Measurements from ENCODE around the gene GRK5. TPM values are rescaled to one million over a fixed set of nuclear protein-coding genes. Genes with fewer than 3 reads are reported as not detected.
"Not testable (repeated sequence)": the region's sequence is repeated elsewhere in the genome, so short reads cannot be mapped to it uniquely, and the experiment has no call there.

Gene GRK5
- total RNA-seq, 1 donor from 2014 or later = 4.3 TPM

DNA sequence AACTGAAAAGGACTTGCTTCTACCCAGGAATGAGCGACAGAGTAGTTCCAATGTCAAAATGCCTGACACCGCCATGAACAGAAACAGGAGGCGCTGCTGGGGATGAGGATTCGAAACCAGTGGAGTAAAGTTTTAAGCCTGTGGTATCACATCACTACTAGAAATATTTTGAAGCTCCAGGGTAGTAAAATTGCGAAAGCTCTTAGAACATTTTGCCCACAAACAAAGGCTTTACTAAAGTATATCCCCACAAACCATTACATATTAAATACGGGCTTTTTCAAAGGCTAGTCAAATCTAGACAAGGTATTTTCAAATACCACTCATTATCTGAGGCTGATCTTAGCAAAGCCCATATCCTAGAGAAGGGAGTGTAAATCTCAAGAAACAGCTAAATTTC lies 31.2 kb upstream of the GRK5 start:
- Mint-ChIP-seq H3K4me1 (peaks cover 28% of the 10 kb centered on the region), H3K9me3 (peaks cover 2% of the 10 kb centered on the region), H3K27me3 (ENCODE audit: insufficient read depth, low read depth) (peaks cover 6% of the 10 kb centered on the region), H3K27ac (no peak overlapping the region), H3K36me3 (peaks cover 20% of the 10 kb centered on the region), H3K4me3 (peak overlapping the region; percentile 55)
- H3K9me3 ChIP-seq (ENCODE audit: low read depth) = no peaks in the 10 kb centered on the region
- TF ChIP-seq, protein P1, sequence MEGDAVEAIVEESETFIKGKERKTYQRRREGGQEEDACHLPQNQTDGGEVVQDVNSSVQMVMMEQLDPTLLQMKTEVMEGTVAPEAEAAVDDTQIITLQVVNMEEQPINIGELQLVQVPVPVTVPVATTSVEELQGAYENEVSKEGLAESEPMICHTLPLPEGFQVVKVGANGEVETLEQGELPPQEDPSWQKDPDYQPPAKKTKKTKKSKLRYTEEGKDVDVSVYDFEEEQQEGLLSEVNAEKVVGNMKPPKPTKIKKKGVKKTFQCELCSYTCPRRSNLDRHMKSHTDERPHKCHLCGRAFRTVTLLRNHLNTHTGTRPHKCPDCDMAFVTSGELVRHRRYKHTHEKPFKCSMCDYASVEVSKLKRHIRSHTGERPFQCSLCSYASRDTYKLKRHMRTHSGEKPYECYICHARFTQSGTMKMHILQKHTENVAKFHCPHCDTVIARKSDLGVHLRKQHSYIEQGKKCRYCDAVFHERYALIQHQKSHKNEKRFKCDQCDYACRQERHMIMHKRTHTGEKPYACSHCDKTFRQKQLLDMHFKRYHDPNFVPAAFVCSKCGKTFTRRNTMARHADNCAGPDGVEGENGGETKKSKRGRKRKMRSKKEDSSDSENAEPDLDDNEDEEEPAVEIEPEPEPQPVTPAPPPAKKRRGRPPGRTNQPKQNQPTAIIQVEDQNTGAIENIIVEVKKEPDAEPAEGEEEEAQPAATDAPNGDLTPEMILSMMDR (IDR thresholded peaks at IDR 0.05) = no peak
- no peak for TF ChIP-seq EZH2phosphoT487 (IDR thresholded peaks at IDR 0.05)
- no peak for TF ChIP-seq EZH2 (IDR thresholded peaks at IDR 0.05)
- no peak overlapping the region for H3K4me2 ChIP-seq
- no peak overlapping the region for H3K9ac ChIP-seq
- peaks cover 3% of the 10 kb centered on the region for H3K36me3 ChIP-seq
- peaks cover 12% of the 10 kb centered on the region for H3K4me1 ChIP-seq
- no peak for DNase-seq (ENCODE audit: low spot score)
- no peaks in the 10 kb centered on the region for H3K27me3 ChIP-seq
- H3K4me3 ChIP-seq = no peak overlapping the region
- H3F3A ChIP-seq (ENCODE audit: low read depth) = peaks cover 5% of the 10 kb centered on the region
- H4K20me1 ChIP-seq (ENCODE audit: low read depth) = peaks cover 20% of the 10 kb centered on the region
- no peak overlapping the region for H2AFZ ChIP-seq (replicated peaks)
- no peak overlapping the region for H3K27ac ChIP-seq
- peaks cover 54% of the 10 kb centered on the region for H3K79me2 ChIP-seq (ENCODE audit: low read depth)

DNA sequence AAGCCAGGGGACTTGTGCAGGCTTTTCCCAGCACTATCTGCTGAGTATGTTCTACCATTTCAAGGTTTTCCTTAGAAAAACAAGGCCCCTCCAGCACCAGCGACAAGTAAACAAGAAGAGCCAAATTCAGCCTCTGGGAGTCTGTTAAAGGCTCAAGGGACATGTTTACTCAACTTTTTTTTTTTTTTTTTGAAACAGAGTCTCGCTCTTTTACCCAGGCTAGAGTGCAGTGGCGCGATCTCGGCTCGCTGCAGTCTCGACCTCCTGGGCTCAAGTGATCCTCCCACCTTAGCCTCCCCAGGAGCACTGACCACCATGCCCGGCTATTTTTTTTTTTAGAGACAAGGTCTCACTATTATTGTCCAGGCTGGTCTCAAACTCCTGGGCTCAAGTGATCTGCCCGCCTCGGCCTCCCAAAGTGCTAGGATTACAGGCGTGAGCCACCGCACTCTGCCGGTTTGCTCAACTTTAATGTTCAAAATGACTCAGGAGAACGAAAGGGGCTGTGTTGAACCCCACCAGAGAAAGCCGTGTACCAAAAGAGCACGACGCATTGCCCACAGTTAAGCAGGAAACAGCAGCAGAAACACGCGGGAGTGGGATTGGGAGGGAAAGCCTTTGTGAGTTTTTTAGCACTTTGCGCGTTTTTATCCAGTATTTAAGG lies 29.5 kb upstream of the GRK5 start:
- Histone ChIP-seq H3K9ac (peak overlapping the region; percentile 73), H3K4me1 (peaks cover 12% of the 10 kb centered on the region), H3K9me3 (ENCODE audit: low read depth) (no peaks in the 10 kb centered on the region), H3K27me3 (no peaks in the 10 kb centered on the region), H3K4me2 (peak overlapping the region; percentile 89), H3K79me2 (ENCODE audit: low read depth) (peaks cover 54% of the 10 kb centered on the region), H3K4me3 (peak overlapping the region; percentile 90), H3K36me3 (no peaks in the 10 kb centered on the region), H2AFZ (replicated peaks) (peak overlapping the region; percentile 89), H4K20me1 (ENCODE audit: low read depth) (peaks cover 20% of the 10 kb centered on the region), H3F3A (ENCODE audit: low read depth) (peaks cover 5% of the 10 kb centered on the region), H3K27ac (no peak overlapping the region)
- DNase-seq (ENCODE audit: low spot score) = no peak
- Mint-ChIP-seq H3K27me3 (ENCODE audit: insufficient read depth, low read depth) (peaks cover 6% of the 10 kb centered on the region), H3K36me3 (peaks cover 11% of the 10 kb centered on the region), H3K4me3 (peak overlapping the region; percentile 100), H3K9me3 (peaks cover 5% of the 10 kb centered on the region), H3K27ac (peak overlapping the region; percentile 97), H3K4me1 (peaks cover 28% of the 10 kb centered on the region)
- TF ChIP-seq, protein P1 (IDR thresholded peaks at IDR 0.05) = no peak
- TF ChIP-seq EZH2phosphoT487 (IDR thresholded peaks at IDR 0.05) (no peak), EZH2 (IDR thresholded peaks at IDR 0.05) (no peak)

DNA sequence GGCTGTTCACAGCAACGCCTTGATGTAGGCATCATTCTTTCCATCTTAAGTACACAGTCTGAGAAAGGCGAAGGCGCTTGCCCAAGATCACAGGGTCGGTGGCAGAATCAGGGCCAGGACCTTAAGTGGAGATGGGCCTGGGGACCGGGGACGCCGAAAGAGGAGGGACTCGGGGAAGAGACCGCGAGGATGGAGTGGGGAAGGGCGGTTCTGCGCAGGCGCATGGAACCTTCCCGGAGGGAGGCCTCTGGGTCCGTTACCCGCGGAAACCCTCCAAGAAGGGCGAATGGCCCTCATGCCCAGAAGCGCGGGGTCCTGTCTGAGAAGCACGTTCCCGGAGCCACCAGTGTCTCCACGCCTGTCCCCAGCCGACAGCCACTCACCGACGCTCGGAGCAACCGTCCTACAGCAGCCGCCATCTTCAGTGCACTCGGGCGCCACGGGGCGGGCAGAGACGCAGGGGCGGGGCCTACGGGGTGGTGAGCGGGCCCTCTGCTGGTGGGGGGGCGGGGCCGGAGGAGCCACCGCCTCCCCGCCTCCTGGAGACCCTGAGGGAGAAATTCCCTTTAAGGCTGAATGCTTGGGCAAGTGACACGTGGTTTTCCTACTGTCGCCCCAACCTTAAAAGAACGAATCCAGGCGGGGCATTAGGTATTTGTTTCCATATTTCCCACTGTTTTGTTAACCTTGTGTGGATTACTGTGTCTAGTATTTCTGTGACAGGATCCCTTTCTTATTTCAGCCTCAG lies 28.8 kb upstream of the GRK5 start, which contains the start of gene PRDX3:
Gene PRDX3 (minus strand): TSS at position 441 of the 748 bp plus-strand sequence. CDS start 22 bp downstream, at position 419.
- no peaks in the 10 kb centered on the region for H3K36me3 ChIP-seq
- peaks cover 20% of the 10 kb centered on the region for H4K20me1 ChIP-seq (ENCODE audit: low read depth)
- H3K79me2 ChIP-seq (ENCODE audit: low read depth) = peaks cover 49% of the 10 kb centered on the region
- H3K9me3 ChIP-seq (ENCODE audit: low read depth) = no peaks in the 10 kb centered on the region
- H3F3A ChIP-seq (ENCODE audit: low read depth) = peaks cover 5% of the 10 kb centered on the region
- H3K4me2 ChIP-seq = peak within 1 kb of the TSS; percentile 89
- TF ChIP-seq, protein P1 (IDR thresholded peaks at IDR 0.05) = no peak
- TF ChIP-seq EZH2 (IDR thresholded peaks at IDR 0.05) = no peak
- TF ChIP-seq EZH2phosphoT487 (IDR thresholded peaks at IDR 0.05) = no peak
- Mint-ChIP-seq H3K36me3 (peaks cover 11% of the 10 kb centered on the region), H3K4me3 (peak within 1 kb of the TSS; percentile 100), H3K9me3 (peaks cover 8% of the 10 kb centered on the region), H3K27ac (peak within 1 kb of the TSS; percentile 97), H3K4me1 (peaks cover 28% of the 10 kb centered on the region), H3K27me3 (ENCODE audit: insufficient read depth, low read depth) (peaks cover 6% of the 10 kb centered on the region)
- H2AFZ ChIP-seq (replicated peaks) = peak within 1 kb of the TSS; percentile 89
- peak; percentile 97 for DNase-seq (ENCODE audit: low spot score)
- H3K27me3 ChIP-seq = no peaks in the 10 kb centered on the region
- peak within 1 kb of the TSS; percentile 90 for H3K4me3 ChIP-seq
- peaks cover 12% of the 10 kb centered on the region for H3K4me1 ChIP-seq
- H3K9ac ChIP-seq = peak within 1 kb of the TSS; percentile 73
- peak within 1 kb of the TSS; percentile 78 for H3K27ac ChIP-seq

DNA sequence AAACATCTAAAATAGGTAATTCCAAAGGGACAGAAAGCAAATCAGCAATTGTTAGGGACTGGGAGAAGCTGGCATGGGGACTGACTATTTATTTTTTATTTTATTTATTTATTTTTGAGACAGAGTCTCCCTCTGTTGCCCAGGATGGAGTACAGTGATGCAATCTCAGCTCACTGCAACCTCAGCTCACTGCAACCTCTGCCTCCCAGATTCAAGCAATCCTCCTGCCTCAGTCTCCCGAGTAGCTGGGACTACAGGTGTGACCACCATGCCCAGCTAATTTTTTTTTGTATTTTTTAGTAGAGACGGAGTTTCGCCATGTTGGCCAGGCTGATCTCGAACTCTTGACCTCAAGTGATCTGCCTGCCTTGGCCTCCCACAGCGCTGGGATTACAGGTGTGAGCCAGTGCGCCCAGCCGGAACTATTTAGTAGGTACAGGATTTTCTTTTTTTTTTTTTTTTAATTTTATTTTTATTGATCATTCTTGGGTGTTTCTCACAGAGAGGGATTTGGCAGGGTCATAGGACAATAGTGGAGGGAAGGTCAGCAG lies 26.4 kb upstream of the GRK5 start:
- H3F3A ChIP-seq (ENCODE audit: low read depth); H3K9ac ChIP-seq; H2AFZ ChIP-seq (replicated peaks); H4K20me1 ChIP-seq (ENCODE audit: low read depth); DNase-seq (ENCODE audit: low spot score); H3K36me3 Mint-ChIP-seq; H3K9me3 ChIP-seq (ENCODE audit: low read depth); H3K27me3 ChIP-seq; H3K36me3 ChIP-seq; H3K4me2 ChIP-seq; H3K27ac Mint-ChIP-seq; H3K4me3 ChIP-seq; H3K27ac ChIP-seq; H3K4me3 Mint-ChIP-seq: not testable (repeated sequence)
- peaks cover 13% of the 10 kb centered on the region for H3K9me3 Mint-ChIP-seq
- Histone ChIP-seq H3K79me2 (ENCODE audit: low read depth) (peaks cover 26% of the 10 kb centered on the region), H3K4me1 (peaks cover 12% of the 10 kb centered on the region)
- H3K27me3 Mint-ChIP-seq (ENCODE audit: insufficient read depth, low read depth) = peaks cover 11% of the 10 kb centered on the region
- peaks cover 24% of the 10 kb centered on the region for H3K4me1 Mint-ChIP-seq
